GM23338 (cell line): ENCODE measurements around the gene KEL. TPM values are rescaled to one million over a fixed set of nuclear protein-coding genes. Genes with fewer than 3 reads are reported as not detected.
A peak's percentile ranks its signal among the peaks of the same experiment; 100 is the strongest.

Source experiments
- ATAC-seq: fragments of 200-7000 bp; cut with Tn5 transposase; 3 replicates; pipeline ENCODE4 v1.9.1; 2020
- DNase-seq: peaks from one replicate; pipeline ENCODE4 v3.0.0-alpha.2; 2015; ENCODE audit warnings: low spot score
- H2AFZ ChIP-seq: fragments of 200-600 bp; sonication (generic); 2 replicates; pipeline ENCODE4 v1.8.0; 2016; ENCODE audit warnings: antibody characterized with exemption, mild to moderate bottlenecking, moderate library complexity
- H3F3A ChIP-seq: fragments of 200-600 bp; sonication (generic); replicated peaks from 2 replicates; pipeline ENCODE4 v1.8.0; 2017; ENCODE audit warnings: antibody characterized with exemption, mixed run types, low read depth
- H3K27ac ChIP-seq: fragments of 200-600 bp; sonication (generic); 2 replicates; pipeline ENCODE4 v1.6.1; 2016; ENCODE audit warnings: low read depth
- H3K27me3 ChIP-seq: fragments of 200-600 bp; sonication (generic); 2 replicates; pipeline ENCODE4 v1.8.0; 2016; ENCODE audit warnings: mild to moderate bottlenecking, mixed run types, moderate library complexity; ENCODE audit not compliant: insufficient read depth
- H3K36me3 ChIP-seq: fragments of 200-600 bp; sonication (generic); 2 replicates; pipeline ENCODE4 v1.8.0; 2016; ENCODE audit warnings: mild to moderate bottlenecking; ENCODE audit not compliant: insufficient read depth
- H3K4me1 ChIP-seq: fragments of 200-600 bp; sonication (generic); 2 replicates; pipeline ENCODE4 v1.8.0; 2016; ENCODE audit warnings: mild to moderate bottlenecking, moderate library complexity; ENCODE audit not compliant: insufficient read depth
- H3K4me2 ChIP-seq: fragments of 200-600 bp; sonication (generic); 2 replicates; pipeline ENCODE4 v1.7.1; 2017; ENCODE audit warnings: mixed run types
- H3K4me3 ChIP-seq: fragments of 200-600 bp; sonication (generic); 2 replicates; pipeline ENCODE4 v1.6.1; 2016; ENCODE audit warnings: mixed run types
- H3K79me2 ChIP-seq: fragments of 200-600 bp; sonication (generic); replicated peaks from 2 replicates; pipeline ENCODE4 v1.8.0; 2017; ENCODE audit warnings: mild to moderate bottlenecking; ENCODE audit not compliant: insufficient read depth
- H3K9me2 ChIP-seq: fragments of 200-600 bp; sonication (generic); 2 replicates; pipeline ENCODE4 v1.8.0; 2017; ENCODE audit not compliant: insufficient read depth
- H4K20me1 ChIP-seq: fragments of 200-600 bp; sonication (generic); replicated peaks from 2 replicates; pipeline ENCODE4 v1.8.0; 2017; ENCODE audit warnings: mild to moderate bottlenecking; ENCODE audit not compliant: insufficient read depth
- H3K27ac Mint-ChIP-seq: 2 replicates; pipeline ENCODE4 v1.8.0; 2020; ENCODE audit warnings: inconsistent platforms, mild to moderate bottlenecking, moderate library complexity, mixed read lengths
- H3K27me3 Mint-ChIP-seq: 3 replicates; pipeline ENCODE4 v1.8.0; 2022; ENCODE audit warnings: low read depth, mild to moderate bottlenecking, moderate library complexity, mixed read lengths, inconsistent platforms; ENCODE audit not compliant: insufficient read depth, poor library complexity
- H3K36me3 Mint-ChIP-seq: 3 replicates; pipeline ENCODE4 v1.8.0; 2021; ENCODE audit warnings: low read depth, mild to moderate bottlenecking, inconsistent platforms, moderate library complexity, mixed read lengths
- H3K4me1 Mint-ChIP-seq: 3 replicates; pipeline ENCODE4 v1.8.0; 2020; ENCODE audit warnings: mild to moderate bottlenecking, inconsistent platforms, mixed read lengths
- H3K4me3 Mint-ChIP-seq: 3 replicates; pipeline ENCODE4 v1.8.0; 2021; ENCODE audit warnings: moderate library complexity, mild to moderate bottlenecking, inconsistent platforms, mixed read lengths
- H3K9me3 Mint-ChIP-seq: 3 replicates; pipeline ENCODE4 v1.8.0; 2020; ENCODE audit warnings: moderate library complexity, mild to moderate bottlenecking, inconsistent platforms, mixed read lengths
- CREB1 ChIP-seq: fragments of 250-450 bp; sonication (Bioruptor Pico); IDR thresholded peaks from 2 replicates; pipeline ENCODE4 v1.5.0; 2020; ENCODE audit warnings: low read depth, mild to moderate bottlenecking, moderate library complexity
- CTCF ChIP-seq, 2 experiments: fragments of 200-600 bp in 1 of 2; sonication (generic) in 1 of 2; conservative IDR thresholded peaks; 2 replicates each; pipeline versions ENCODE4 v1.5.1 to v1.6.1; 2016 to 2017; ENCODE audit warnings: antibody characterized with exemption in 2 of 2, low read depth in 2 of 2, mild to moderate bottlenecking in 2 of 2, moderate library complexity in 1 of 2
- EZH2phosphoT487 ChIP-seq: fragments of 200-600 bp; sonication (generic); IDR thresholded peaks from one replicate; pipeline ENCODE4 v1.8.1; 2018; ENCODE audit warnings: antibody characterized with exemption; ENCODE audit not compliant: unreplicated experiment
- ZNF462 ChIP-seq: fragments of 250-450 bp; sonication (Bioruptor Pico); IDR thresholded peaks from 2 replicates; pipeline ENCODE4 v1.5.0; 2020; ENCODE audit warnings: mild to moderate bottlenecking, moderate library complexity
- polyA plus RNA-seq: library from polyadenylated mRNA; unstranded; fragments of >200 nt; fragmentation: Nextera tagmentation; extraction: Ambion mirVana; gene quantifications from 2 replicates; pipeline ENCODE4 v1.2.1, GENCODE V29; 2016
- total RNA-seq: library from RNA; depleted of rRNA; stranded (reverse); fragments of >200 nt; shearing (Covaris generic); gene quantifications from 2 replicates; pipeline ENCODE4 v1.2.3, GENCODE V29; 2014

The KEL gene
- total and polyA plus RNA-seq, 2 experiments from 2014 or later, result 1.2 to 3.6 TPM

DNA sequence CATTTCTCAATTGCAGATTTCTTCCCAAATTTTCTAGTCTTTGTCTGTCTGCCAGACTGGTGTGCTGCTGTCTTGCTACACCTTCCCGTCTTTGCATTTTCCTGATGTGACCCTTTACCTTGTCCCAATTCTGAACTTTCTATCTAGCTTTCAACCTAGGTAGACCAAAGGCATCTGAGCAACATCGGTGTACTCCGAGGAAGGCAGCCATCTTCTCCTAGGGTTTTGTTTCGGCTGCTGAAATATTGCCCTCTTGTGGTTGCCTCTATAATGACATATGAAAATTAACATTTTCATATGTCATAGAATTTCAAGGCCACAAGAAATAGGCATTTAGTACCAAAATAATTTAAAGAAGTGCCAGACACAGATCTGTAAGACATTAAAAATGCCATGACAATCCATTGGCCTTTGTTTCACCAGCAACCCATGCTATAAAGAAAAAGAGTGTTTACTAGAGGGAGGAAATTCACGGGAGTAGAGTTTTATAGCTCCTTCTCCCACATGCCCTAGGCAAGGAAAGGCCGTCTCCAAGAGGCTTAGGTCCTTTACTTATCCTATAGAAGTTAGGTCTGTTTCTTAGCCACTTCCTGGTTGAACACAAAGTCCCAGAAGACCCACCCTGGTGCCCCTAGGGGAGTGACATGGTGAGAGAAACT, 41.4 kb upstream of the KEL start:
- H3K9me2 ChIP-seq, result no peaks in the 10 kb centered on the region
- no peaks in the 10 kb centered on the region for H3F3A ChIP-seq
- DNase-seq, result peak; percentile 65
- H3K27me3 ChIP-seq, result no peaks in the 10 kb centered on the region
- peak; percentile 31; the same call in 2 of the 3 replicates for ATAC-seq
- TF ChIP-seq EZH2phosphoT487 (no peak), ZNF462 (CRISPR knock-in tag) (peak; percentile 76), CTCF (conservative IDR thresholded peaks at IDR 0.05; ENCODE audit: low read depth in 2 of 2) (peak; percentile 71 to 86), CREB1 (CRISPR knock-in tag) (0 out of 2 replicates have a peak, but pooled peaks have one; percentile 18)
- Mint-ChIP-seq H3K27me3 (peaks cover 3% of the 10 kb centered on the region), H3K4me3 (no peak overlapping the region), H3K9me3 (peaks cover 8% of the 10 kb centered on the region; the same call in 2 of the 3 replicates), H3K4me1 (peaks cover 2% of the 10 kb centered on the region; the same call in 1 of the 3 replicates), H3K27ac (no peak overlapping the region), H3K36me3 (no peaks in the 10 kb centered on the region)
- H3K4me3 ChIP-seq, result no peak overlapping the region
- no peaks in the 10 kb centered on the region for H3K4me1 ChIP-seq
- peak overlapping the region; percentile 86 for H2AFZ ChIP-seq
- no peak overlapping the region for H3K27ac ChIP-seq
- no peak overlapping the region for H3K4me2 ChIP-seq
- H3K36me3 ChIP-seq, result no peaks in the 10 kb centered on the region
- no peaks in the 10 kb centered on the region for H3K79me2 ChIP-seq
- no peaks in the 10 kb centered on the region for H4K20me1 ChIP-seq
